ENCODE data around the gene RAX2. TPM values are rescaled to one million over a fixed set of nuclear protein-coding genes. Genes with fewer than 3 reads are reported as not detected.

RAX2 gene
- total RNA-seq, 1 donor from 2014 or later, result not detected

DNA sequence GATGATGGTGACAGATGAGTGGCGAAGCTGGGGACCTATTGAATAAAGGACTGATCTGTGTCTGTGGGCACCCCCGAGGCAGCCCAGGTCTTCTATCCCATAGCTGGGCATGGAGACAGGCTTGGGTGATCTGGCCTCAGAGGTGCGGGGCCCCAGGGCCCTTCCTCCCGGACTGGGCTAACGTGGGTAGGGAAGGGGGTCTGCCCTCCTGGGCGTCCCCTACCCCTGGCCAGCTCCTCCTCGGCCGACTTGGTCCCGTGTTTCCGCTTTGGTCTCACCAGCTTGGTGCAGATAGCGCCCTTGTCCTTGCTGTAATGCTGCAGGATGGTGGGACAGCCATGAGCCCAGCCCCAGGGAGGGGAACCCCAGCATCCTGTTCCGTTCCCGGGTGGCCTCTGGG lies 10.9 kb upstream of the RAX2 start:
- peaks cover 18% of the 10 kb centered on the region for H3K27me3 Mint-ChIP-seq (ENCODE audit: unreplicated experiment)
- DNase-seq, result no peak

DNA sequence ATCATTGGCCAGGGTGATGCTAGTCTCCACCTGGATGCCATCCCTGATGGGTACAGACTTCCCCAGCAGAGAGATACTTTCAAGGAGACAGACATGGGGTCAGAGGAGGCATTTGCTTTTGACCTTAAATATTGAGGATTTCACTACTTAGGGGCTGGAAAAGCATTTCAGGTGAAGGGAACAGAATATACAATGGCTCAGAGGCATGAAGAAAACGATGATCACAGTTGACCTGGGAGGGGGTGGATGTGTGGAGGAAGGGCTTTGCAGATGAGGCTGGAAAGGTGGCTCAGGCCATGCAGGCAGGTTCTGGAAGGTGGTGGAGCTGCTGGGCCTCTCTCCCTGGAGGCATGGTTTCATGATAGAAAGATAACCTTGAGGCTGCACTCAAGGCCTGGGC lies 10.3 kb upstream of the RAX2 start:
- H3K9me3 Mint-ChIP-seq (ENCODE audit: unreplicated experiment), result peaks cover 11% of the 10 kb centered on the region
- H3K4me1 Mint-ChIP-seq (ENCODE audit: low read depth, unreplicated experiment), result no peaks in the 10 kb centered on the region
- TF ChIP-seq, protein P1, sequence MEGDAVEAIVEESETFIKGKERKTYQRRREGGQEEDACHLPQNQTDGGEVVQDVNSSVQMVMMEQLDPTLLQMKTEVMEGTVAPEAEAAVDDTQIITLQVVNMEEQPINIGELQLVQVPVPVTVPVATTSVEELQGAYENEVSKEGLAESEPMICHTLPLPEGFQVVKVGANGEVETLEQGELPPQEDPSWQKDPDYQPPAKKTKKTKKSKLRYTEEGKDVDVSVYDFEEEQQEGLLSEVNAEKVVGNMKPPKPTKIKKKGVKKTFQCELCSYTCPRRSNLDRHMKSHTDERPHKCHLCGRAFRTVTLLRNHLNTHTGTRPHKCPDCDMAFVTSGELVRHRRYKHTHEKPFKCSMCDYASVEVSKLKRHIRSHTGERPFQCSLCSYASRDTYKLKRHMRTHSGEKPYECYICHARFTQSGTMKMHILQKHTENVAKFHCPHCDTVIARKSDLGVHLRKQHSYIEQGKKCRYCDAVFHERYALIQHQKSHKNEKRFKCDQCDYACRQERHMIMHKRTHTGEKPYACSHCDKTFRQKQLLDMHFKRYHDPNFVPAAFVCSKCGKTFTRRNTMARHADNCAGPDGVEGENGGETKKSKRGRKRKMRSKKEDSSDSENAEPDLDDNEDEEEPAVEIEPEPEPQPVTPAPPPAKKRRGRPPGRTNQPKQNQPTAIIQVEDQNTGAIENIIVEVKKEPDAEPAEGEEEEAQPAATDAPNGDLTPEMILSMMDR (IDR thresholded peaks at IDR 0.05; ENCODE audit: partially characterized antibody, unreplicated experiment), result no peak
- peaks cover 13% of the 10 kb centered on the region for H3K36me3 Mint-ChIP-seq (ENCODE audit: unreplicated experiment)
- H3K27me3 Mint-ChIP-seq (ENCODE audit: unreplicated experiment), result peaks cover 18% of the 10 kb centered on the region
- DNase-seq, result no peak
- H3K4me3 Mint-ChIP-seq (ENCODE audit: unreplicated experiment), result no peak overlapping the region
- peak overlapping the region; percentile 64 for H3K27ac Mint-ChIP-seq (ENCODE audit: unreplicated experiment)

More for the DNA sequence above, 10.9 kb upstream of the RAX2 start:
- Mint-ChIP-seq H3K4me1 (ENCODE audit: low read depth, unreplicated experiment) (no peaks in the 10 kb centered on the region), H3K9me3 (ENCODE audit: unreplicated experiment) (peaks cover 11% of the 10 kb centered on the region), H3K27ac (ENCODE audit: unreplicated experiment) (no peak overlapping the region), H3K36me3 (ENCODE audit: unreplicated experiment) (peaks cover 13% of the 10 kb centered on the region), H3K4me3 (ENCODE audit: unreplicated experiment) (no peak overlapping the region)
- TF ChIP-seq, protein P1 (IDR thresholded peaks at IDR 0.05; ENCODE audit: partially characterized antibody, unreplicated experiment), result no peak

DNA sequence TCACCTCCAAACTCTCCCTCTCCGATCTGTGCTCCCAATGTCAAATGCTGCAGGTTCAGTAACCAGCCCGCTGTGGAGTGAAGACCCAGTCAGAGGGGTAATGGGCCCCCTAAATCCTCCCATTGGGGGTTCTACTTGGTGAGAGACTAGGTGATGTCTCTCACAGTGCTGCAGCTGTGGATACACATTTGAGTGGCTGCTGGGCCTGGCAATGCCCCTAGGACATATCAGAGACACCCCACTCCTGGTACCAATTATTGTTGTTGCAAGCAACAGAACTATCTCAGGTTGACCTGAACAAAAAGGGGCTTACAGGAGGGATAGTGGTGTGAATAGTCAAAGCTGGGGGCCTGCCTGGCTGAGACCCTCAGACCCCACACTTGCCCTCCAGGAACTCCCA lies 9.6 kb upstream of the RAX2 start:
- H3K27ac Mint-ChIP-seq (ENCODE audit: unreplicated experiment), result no peak overlapping the region
- H3K27me3 Mint-ChIP-seq (ENCODE audit: unreplicated experiment), result peaks cover 18% of the 10 kb centered on the region
- peaks cover 13% of the 10 kb centered on the region for H3K36me3 Mint-ChIP-seq (ENCODE audit: unreplicated experiment)
- TF ChIP-seq, protein P1 (IDR thresholded peaks at IDR 0.05; ENCODE audit: partially characterized antibody, unreplicated experiment), result no peak
- H3K4me1 Mint-ChIP-seq (ENCODE audit: low read depth, unreplicated experiment), result no peaks in the 10 kb centered on the region
- no peak for DNase-seq
- no peak overlapping the region for H3K4me3 Mint-ChIP-seq (ENCODE audit: unreplicated experiment)
- H3K9me3 Mint-ChIP-seq (ENCODE audit: unreplicated experiment), result peaks cover 11% of the 10 kb centered on the region

DNA sequence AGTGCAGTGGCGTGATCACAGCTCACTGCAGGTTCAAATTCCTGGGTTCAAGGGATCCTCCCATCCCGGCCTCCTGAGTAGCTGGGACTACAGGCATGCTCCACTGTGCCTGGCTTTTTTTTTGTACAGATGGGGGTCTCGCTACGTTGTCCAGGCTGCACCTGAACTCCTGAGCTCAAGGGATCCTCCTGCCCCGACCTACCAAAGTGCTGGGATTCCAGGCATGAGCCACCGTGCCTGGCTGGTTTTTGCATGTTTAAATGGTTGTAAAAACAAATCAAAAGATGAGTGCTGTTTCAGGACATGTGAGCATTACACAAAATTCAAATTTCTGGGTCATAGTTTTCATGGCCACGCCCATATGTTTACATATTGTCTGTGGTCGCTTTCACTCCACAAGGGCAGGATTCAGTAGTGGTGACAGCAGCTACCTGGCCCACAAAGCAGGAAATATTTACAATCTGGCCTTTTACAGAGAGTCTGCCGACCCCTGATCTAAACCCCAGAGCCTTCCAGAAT lies 8.8 kb upstream of the RAX2 start:
- H3K9me3 Mint-ChIP-seq (ENCODE audit: unreplicated experiment), result peaks cover 11% of the 10 kb centered on the region
- H3K27ac Mint-ChIP-seq (ENCODE audit: unreplicated experiment), result no peak overlapping the region
- TF ChIP-seq, protein P1 (IDR thresholded peaks at IDR 0.05; ENCODE audit: partially characterized antibody, unreplicated experiment), result no peak
- no peak overlapping the region for H3K4me3 Mint-ChIP-seq (ENCODE audit: unreplicated experiment)
- H3K4me1 Mint-ChIP-seq (ENCODE audit: low read depth, unreplicated experiment), result no peaks in the 10 kb centered on the region
- no peak for DNase-seq
- H3K36me3 Mint-ChIP-seq (ENCODE audit: unreplicated experiment), result peaks cover 13% of the 10 kb centered on the region
- peaks cover 19% of the 10 kb centered on the region for H3K27me3 Mint-ChIP-seq (ENCODE audit: unreplicated experiment)

DNA sequence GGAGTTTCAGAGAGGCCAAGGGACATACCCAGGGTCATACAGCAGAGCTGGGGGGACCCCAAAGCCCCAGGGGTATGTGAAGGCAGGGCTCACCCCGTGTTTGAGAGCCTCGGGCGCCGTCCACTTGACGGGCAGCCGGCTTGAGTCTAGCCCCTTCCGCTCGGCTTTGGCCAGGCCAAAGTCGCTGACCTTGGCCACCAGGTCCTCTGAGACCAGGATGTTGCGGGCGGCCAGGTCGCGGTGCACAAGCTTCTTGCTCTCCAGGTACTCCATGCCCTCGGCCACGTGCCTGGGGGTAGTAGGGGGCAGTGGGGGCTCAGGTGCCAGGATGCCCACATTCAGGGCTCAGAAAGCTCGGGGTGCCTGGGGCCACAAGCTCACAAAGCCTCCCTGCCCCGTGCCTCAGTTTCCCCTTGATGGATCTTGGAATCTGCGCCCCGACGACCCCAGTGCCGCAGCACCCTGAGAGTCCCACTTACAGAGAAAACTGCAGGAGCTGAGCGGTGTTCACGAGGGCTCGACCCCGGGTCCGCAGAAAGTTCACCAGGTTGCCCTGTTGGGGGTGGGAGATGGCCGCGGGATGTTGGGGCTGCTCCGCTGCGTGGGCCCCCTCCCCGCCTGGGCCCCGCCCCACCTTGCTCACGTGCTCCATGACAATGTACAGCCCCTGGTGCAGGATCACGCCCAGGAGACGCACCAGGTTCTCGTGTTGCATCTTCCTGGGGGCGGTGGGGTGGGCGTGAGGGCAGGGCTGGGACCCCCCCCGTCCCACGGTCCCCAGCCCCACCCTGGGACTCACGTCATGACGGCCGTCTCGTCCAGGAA lies 7.1 kb upstream of the RAX2 start:
- TF ChIP-seq, protein P1 (IDR thresholded peaks at IDR 0.05; ENCODE audit: partially characterized antibody, unreplicated experiment), result no peak
- peaks cover 11% of the 10 kb centered on the region for H3K9me3 Mint-ChIP-seq (ENCODE audit: unreplicated experiment)
- DNase-seq, result no peak
- H3K27ac Mint-ChIP-seq (ENCODE audit: unreplicated experiment), result no peak overlapping the region
- no peaks in the 10 kb centered on the region for H3K4me1 Mint-ChIP-seq (ENCODE audit: low read depth, unreplicated experiment)
- peaks cover 13% of the 10 kb centered on the region for H3K36me3 Mint-ChIP-seq (ENCODE audit: unreplicated experiment)
- H3K27me3 Mint-ChIP-seq (ENCODE audit: unreplicated experiment), result peaks cover 20% of the 10 kb centered on the region
- no peak overlapping the region for H3K4me3 Mint-ChIP-seq (ENCODE audit: unreplicated experiment)

All from glutamatergic neuron (in vitro differentiated cells).